Keratinocyte (primary cell): ENCODE results near the gene GPR183.

Experiments used
- CTCF ChIP-seq, 3 experiments: IDR thresholded peaks in 1 of 3; conservative IDR thresholded peaks in 1 of 3; optimal IDR thresholded peaks in 1 of 3; 2 replicates in 2 of 3; 3 replicates in 1 of 3; pipeline versions ENCODE3 to v1.5.1; 2011; ENCODE audit warnings: low read length in 3 of 3, mild to moderate bottlenecking in 3 of 3, moderate library complexity in 2 of 3, control low read depth in 1 of 3, inconsistent platforms in 1 of 3; ENCODE audit not compliant: insufficient read depth in 2 of 3; ENCODE audit errors: extremely low read depth in 1 of 3
- EZH2 ChIP-seq: IDR thresholded peaks from one replicate; pipeline ENCODE4 v1.6.1; 2012; ENCODE audit warnings: inconsistent platforms, mild to moderate bottlenecking, low read length, moderate library complexity

GRCh38 chr13:99277629-99278028 lies 29.6 kb downstream of the GPR183 start:
- TF ChIP-seq CTCF (optimal IDR thresholded peaks at IDR 0.05 in 1 of 3, IDR thresholded peaks at IDR 0.05 in 1 of 3, conservative IDR thresholded peaks at IDR 0.05 in 1 of 3; ENCODE audit: extremely low read depth in 1 of 3, insufficient read depth in 2 of 3, low read length in 3 of 3): no peak
- no peak for TF ChIP-seq EZH2
